NCI-H2196 treated with DMSO at 0.1 percent for 48 hours (cell line): Measurements from ENCODE around the gene OTOP3.
"Not testable (repeated sequence)": the region's sequence is repeated elsewhere in the genome, so short reads cannot be mapped to it uniquely, and the experiment has no call there.

Source experiments
- DNase-seq: peaks from one replicate; lab custom pipeline; 2025; ENCODE audit not compliant: unreplicated experiment; lab: John Stamatoyannopoulos, UW

OTOP3 gene

GRCh38 chr17:74959826-74960515 lies 24.3 kb downstream of the OTOP3 start:
- DNase-seq: no peak

GRCh38 chr17:74960570-74961342 lies 25.1 kb downstream of the OTOP3 start:
- no peak for DNase-seq

- DNase-seq: peak; percentile 76
Measured at GRCh38 chr17:74961657-74962350, 26.1 kb downstream of the OTOP3 start.

- no peak for DNase-seq
Measured at GRCh38 chr17:74962622-74963394, 27.1 kb downstream of the OTOP3 start.

GRCh38 chr17:74963656-74964055 lies 28.0 kb downstream of the OTOP3 start:
- DNase-seq: no peak

GRCh38 chr17:74964246-74964761 lies 28.6 kb downstream of the OTOP3 start:
- DNase-seq: no peak

GRCh38 chr17:74964988-74965622 lies 29.4 kb downstream of the OTOP3 start:
- DNase-seq: no peak

GRCh38 chr17:74968361-74968780 lies 32.7 kb downstream of the OTOP3 start:
- DNase-seq: no peak

GRCh38 chr17:74969501-74969900 lies 33.8 kb downstream of the OTOP3 start:
- DNase-seq: not testable (repeated sequence)

GRCh38 chr17:74970395-74970794 lies 34.7 kb downstream of the OTOP3 start:
- no peak for DNase-seq

- DNase-seq: no peak
Measured at GRCh38 chr17:74971069-74971841, 35.6 kb downstream of the OTOP3 start.

- DNase-seq: no peak
Measured at GRCh38 chr17:74971842-74972106, 36.1 kb downstream of the OTOP3 start.

- peak; percentile 43 for DNase-seq
Measured at GRCh38 chr17:74972107-74972972, 36.6 kb downstream of the OTOP3 start, which contains the start of gene HID1. Gene HID1 (minus strand): TSS chr17:74972759. CDS start chr17:74972656, 103 bp downstream.

- no peak for DNase-seq
Measured at GRCh38 chr17:74972973-74973328, 37.3 kb downstream of the OTOP3 start.

- no peak for DNase-seq
Measured at GRCh38 chr17:74975943-74976342, 40.2 kb downstream of the OTOP3 start.

GRCh38 chr17:74977802-74978201 lies 42.1 kb downstream of the OTOP3 start:
- DNase-seq: no peak

- no peak for DNase-seq
Measured at GRCh38 chr17:74978240-74978639, 42.5 kb downstream of the OTOP3 start.

- no peak for DNase-seq
Measured at GRCh38 chr17:74979408-74980146, 43.9 kb downstream of the OTOP3 start.
